Uterus (tissue), 2 donors: ENCODE measurements around the gene FADS3.

Source experiments
- POLR2A ChIP-seq, 2 donors: fragments of 450-650 bp; IDR thresholded peaks; one replicate each; pipeline ENCODE4 v1.6.1; 2016; ENCODE audit warnings: antibody characterized with exemption in 2 of 2, mild to moderate bottlenecking in 1 of 2, moderate library complexity in 1 of 2
- TF ChIP-seq, protein P1 (sequence below), 4 experiments: fragments of 200-600 bp in 2 of 4; fragments of 450-650 bp in 2 of 4; sonication (generic) in 2 of 4; IDR thresholded peaks; one replicate each; pipeline ENCODE4 v1.5.1; 2016 to 2019; ENCODE audit warnings: antibody characterized with exemption in 4 of 4, mild to moderate bottlenecking in 2 of 4, moderate library complexity in 1 of 4

DNA sequence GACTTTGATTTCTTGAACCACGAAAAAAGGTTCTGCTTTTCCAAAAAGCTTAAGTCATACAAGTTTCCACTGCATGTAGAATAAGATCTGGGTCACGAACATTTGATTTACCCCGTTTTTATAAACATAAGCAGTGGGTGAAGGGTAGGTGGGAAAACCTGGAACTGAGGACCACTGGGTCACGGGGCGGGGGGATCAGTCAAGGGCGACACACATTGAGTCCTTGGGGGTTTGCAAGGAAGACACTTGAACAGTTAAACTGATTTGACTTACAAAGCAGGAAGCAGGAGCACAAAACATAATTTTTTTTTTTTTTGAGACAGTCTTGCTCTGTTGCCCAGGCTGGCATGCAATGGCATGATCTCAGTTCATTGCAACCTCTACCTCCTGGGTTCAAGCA lies 10.9 kb downstream of the FADS3 start:
- TF ChIP-seq, protein P1, sequence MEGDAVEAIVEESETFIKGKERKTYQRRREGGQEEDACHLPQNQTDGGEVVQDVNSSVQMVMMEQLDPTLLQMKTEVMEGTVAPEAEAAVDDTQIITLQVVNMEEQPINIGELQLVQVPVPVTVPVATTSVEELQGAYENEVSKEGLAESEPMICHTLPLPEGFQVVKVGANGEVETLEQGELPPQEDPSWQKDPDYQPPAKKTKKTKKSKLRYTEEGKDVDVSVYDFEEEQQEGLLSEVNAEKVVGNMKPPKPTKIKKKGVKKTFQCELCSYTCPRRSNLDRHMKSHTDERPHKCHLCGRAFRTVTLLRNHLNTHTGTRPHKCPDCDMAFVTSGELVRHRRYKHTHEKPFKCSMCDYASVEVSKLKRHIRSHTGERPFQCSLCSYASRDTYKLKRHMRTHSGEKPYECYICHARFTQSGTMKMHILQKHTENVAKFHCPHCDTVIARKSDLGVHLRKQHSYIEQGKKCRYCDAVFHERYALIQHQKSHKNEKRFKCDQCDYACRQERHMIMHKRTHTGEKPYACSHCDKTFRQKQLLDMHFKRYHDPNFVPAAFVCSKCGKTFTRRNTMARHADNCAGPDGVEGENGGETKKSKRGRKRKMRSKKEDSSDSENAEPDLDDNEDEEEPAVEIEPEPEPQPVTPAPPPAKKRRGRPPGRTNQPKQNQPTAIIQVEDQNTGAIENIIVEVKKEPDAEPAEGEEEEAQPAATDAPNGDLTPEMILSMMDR (IDR thresholded peaks at IDR 0.05): no peak
- TF ChIP-seq POLR2A (IDR thresholded peaks at IDR 0.05): no peak
